Fibroblast of the aortic adventitia (primary cell): ENCODE results near the gene SYS1. TPM values are rescaled to one million over a fixed set of nuclear protein-coding genes. Genes with fewer than 3 reads are reported as not detected.

ENCODE experiments used
- DNase-seq: peaks from one replicate; pipeline ENCODE4 v3.0.0-alpha.2; 2010; ENCODE audit warnings: low read depth
- H3K4me3 ChIP-seq: 2 replicates; pipeline ENCODE4 v1.5.1; 2011; ENCODE audit warnings: low read depth, mild to moderate bottlenecking, control low read depth, low read length, moderate library complexity
- CTCF ChIP-seq: IDR thresholded peaks from 2 replicates; pipeline ENCODE4 v1.5.1; 2011; ENCODE audit warnings: mild to moderate bottlenecking, low read length, control low read depth, inconsistent platforms; ENCODE audit not compliant: insufficient read depth
- total RNA-seq: library from RNA; depleted of rRNA; stranded (reverse); fragments of >200 nt; gene quantifications from 2 replicates; pipeline ENCODE4 v1.2.3, GENCODE V29; 2012; ENCODE audit warnings: low replicate concordance

SYS1 gene
- total RNA-seq, 1 donor, result 27.9 TPM

GRCh38 chr20:45355209-45356084 is 7.5 kb upstream of the SYS1 start:
- no peak for TF ChIP-seq CTCF
- DNase-seq, result peak; percentile 66
- no peak overlapping the region for H3K4me3 ChIP-seq

- H3K4me3 ChIP-seq, result no peak overlapping the region
These were observed 4.5 kb upstream of the SYS1 start for GRCh38 chr20:45358282-45359068.

GRCh38 chr20:45359069-45359405 is 3.9 kb upstream of the SYS1 start:
- DNase-seq, result no peak
- no peak overlapping the region for H3K4me3 ChIP-seq
- no peak for TF ChIP-seq CTCF

More at GRCh38 chr20:45358282-45359068, 4.5 kb upstream of the SYS1 start:
- peak; percentile 84 for DNase-seq
- TF ChIP-seq CTCF, result no peak

GRCh38 chr20:45359406-45360148 is 3.4 kb upstream of the SYS1 start:
- peak; percentile 67 for DNase-seq

GRCh38 chr20:45361793-45362192 is 1.2 kb upstream of the SYS1 start:
- no peak for DNase-seq
- no peak for TF ChIP-seq CTCF
- no peak overlapping the region for H3K4me3 ChIP-seq

More at GRCh38 chr20:45359406-45360148, 3.4 kb upstream of the SYS1 start:
- no peak for TF ChIP-seq CTCF
- H3K4me3 ChIP-seq, result no peak overlapping the region

- no peak for DNase-seq
- TF ChIP-seq CTCF, result no peak
- peak overlapping the region; percentile 96 for H3K4me3 ChIP-seq
These were observed 896 bp downstream of the SYS1 start for GRCh38 chr20:45363611-45364492.
